OCI-M1 (cell line): ENCODE results near the gene PPOX.
A peak's percentile ranks its signal among the peaks of the same experiment; 100 is the strongest.

Source experiments
- DNase-seq: peaks from one replicate; lab custom pipeline; 2025; lab: John Stamatoyannopoulos, UW

PPOX gene

DNA sequence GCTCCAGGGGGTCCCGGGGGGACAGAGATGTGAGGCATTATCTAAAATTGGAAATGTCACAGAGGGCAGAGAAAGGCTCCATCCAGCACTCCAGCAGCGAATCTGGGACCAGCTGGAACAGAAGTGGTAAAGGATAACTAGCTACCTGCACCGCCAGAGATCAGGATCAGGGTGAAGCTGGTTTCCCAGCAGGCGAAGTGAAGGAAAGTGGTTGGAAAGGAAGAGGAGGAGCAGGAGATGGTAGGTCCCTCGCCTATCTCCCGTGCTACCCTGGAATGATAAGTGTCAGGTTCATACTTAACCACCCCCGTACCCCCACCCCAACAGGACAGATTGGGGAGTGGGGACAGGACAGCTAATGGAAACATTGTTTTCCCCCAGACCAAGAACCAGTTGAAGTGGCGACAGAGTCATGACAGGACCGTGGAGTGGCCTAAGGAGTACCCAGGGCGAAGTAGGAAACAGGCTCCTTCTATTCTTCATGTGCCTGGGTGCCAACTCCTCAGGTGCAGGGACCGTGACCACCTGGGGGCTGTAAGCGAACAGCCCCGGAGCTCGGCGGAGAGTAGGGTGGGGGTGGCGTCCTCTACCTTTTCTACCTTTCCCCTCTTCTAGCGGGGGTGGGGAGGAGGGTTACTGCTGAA lies 10.4 kb downstream of the PPOX start:
- DNase-seq, result peak; percentile 58

- peak; percentile 98 for DNase-seq
These were observed 11.1 kb downstream of the PPOX start, which contains the start of gene B4GALT3 for GRCh38 chr1:161177112-161177935. TSS of gene B4GALT3 (minus strand) at chr1:161177507. CDS start at chr1:161176060, 1,447 bp downstream.

DNA sequence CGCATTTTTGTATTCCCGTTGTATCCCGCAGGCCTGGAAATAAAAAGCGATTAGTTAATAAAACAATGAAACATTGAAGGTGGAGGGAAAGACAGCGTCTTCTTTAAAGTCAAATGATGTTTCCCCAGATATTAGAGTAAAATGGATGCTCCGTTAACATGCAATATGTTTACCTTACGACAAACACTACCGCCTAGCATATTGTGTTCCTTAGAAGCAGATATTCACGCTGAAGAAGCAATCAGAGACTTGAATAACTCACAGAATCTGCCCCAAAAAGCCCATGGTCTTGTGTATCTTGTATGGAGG lies 11.7 kb downstream of the PPOX start:
- DNase-seq, result no peak

DNA sequence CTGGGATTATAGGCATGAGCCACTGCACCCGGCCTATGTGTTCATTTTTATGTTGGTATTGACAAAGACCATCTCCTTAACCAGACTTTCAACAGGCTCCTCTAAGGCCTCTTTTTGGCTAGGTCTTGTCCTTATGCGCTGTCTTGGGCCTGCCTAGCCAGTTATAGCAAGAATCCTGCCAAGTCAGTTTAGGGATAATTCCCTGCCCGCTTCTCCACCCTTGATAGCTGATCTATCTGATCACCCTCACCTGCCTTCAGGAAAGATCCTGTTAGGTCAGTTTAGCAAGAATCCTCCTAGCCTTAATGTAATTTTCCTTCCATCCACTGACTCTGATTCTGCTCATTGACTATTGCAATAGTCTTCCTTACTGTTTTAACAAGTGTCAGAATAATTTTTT lies 13.5 kb downstream of the PPOX start:
- DNase-seq, result no peak

GRCh38 chr1:161180639-161181038 lies 14.4 kb downstream of the PPOX start:
- peak; percentile 78 for DNase-seq

- peak; percentile 20 for DNase-seq
These were observed 16.0 kb downstream of the PPOX start for GRCh38 chr1:161182214-161182613.

- peak; percentile 78 for DNase-seq
These were observed 19.1 kb downstream of the PPOX start for GRCh38 chr1:161185282-161185682.

DNA sequence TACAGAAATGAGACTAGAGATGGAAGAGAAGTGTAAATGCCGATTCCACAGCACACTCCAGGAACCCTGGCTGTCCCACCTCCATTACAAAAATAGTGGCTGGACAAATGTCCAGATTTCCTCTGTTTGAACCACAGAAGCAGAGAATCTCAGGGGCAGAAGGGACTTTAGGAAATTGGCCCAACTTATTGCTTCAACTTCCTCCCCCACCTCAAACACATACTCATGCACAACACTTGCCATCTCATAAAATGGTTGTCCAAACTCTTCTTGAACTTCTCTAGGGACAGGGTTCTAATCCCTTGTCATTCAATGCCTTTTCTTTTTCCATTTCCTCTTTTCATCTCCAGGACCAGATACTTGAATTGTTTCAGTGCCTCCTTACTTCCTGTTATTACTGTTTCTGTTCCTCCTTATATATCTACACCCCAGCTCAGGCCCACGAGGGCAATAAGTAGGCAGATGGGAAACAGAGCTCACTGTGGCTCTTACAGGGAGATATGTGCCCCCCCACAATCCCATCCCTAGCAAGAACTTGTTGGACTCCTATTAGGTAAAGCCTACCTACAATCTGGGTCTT lies 19.6 kb downstream of the PPOX start:
- peak; percentile 82 for DNase-seq

DNA sequence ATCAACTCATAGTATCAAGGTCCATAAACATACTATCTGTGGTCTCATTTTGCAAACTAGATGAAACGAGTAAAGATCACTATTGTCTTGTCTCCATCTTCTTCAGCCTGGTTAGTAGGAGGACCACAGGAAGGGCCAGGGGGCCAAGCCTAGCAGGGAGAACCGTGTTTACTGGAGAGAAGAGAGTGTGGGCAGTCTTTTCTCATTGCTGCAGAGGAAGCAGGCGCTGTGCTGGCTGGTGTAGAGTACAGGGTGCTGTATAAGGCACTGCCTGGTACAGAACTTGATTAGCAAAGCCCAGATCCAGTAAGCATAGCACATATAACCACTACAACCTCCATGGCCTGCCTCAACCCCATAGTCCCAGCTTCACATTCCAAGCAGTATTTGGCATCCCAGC lies 21.1 kb downstream of the PPOX start:
- DNase-seq, result no peak

- DNase-seq, result no peak
These were observed 22.2 kb downstream of the PPOX start for GRCh38 chr1:161188381-161188780.

- no peak for DNase-seq
These were observed 22.8 kb downstream of the PPOX start for GRCh38 chr1:161189036-161189435.

- no peak for DNase-seq
These were observed 24.8 kb downstream of the PPOX start for GRCh38 chr1:161190962-161191521.

DNA sequence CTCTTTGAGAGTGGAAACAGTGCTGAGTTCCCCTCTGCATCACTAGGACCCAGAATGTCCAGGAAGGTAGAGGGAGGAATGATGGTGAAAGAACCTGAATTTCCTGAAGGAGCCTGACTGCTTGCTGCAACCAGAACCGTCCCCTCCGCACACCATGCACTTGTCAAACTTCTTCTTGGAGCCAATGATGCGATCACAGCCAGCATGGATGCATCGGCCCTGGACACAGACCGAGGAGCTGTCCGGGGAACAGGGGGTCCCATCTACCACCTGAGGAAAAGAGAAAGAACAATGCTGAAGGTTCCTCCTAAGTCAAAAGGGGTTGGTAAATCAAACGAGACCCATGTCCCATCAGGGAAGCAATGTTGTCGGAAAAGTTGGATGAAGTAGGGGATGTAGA lies 25.7 kb downstream of the PPOX start:
- DNase-seq, result no peak

DNA sequence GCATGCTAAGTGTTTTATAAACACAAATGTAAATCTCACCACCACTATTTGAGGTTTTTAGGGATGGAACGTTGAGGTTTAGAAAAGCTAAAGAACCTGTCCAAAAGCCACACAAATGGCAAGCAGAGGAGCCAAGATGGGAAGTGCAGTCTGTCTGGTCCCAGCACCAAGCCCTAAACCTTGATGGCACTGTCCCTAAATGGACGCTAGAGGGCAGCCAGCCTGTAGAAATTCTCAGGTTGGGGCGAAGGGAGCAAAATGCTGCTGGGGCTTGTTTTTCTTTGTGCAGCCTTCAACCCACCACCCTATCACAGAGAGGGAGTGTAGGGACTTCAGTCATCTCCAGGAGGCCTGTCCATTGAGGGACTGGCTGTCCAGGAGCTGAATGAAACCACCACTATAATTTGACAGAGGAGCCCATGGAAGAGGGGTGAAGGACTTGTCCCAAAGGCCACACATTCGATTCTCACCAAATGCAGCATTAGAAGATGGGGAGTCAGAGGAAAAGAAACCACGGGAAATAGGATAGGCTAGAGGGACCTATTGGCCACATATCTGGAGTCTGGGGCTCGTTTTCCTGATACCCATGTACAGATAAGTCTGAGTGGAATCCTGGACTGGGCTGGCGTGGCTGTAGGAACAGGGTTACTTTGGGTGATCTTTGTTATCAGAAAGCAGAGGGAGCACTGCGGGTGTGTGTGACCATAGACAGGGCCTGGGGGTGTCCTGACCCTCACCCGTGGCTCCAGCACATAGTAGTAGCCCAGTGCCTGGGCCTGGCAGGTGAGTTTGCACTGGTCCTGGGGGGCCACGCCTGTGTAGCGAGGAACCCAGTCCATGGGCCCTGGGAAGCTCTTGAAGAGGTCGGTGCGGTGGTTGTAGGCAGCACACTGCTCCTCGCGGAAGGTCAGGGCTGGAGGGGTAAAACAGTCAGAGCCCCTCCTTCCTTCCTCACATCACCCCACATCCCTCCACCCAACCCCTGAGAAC lies 26.5 kb downstream of the PPOX start:
- DNase-seq, result peak; percentile 90

DNA sequence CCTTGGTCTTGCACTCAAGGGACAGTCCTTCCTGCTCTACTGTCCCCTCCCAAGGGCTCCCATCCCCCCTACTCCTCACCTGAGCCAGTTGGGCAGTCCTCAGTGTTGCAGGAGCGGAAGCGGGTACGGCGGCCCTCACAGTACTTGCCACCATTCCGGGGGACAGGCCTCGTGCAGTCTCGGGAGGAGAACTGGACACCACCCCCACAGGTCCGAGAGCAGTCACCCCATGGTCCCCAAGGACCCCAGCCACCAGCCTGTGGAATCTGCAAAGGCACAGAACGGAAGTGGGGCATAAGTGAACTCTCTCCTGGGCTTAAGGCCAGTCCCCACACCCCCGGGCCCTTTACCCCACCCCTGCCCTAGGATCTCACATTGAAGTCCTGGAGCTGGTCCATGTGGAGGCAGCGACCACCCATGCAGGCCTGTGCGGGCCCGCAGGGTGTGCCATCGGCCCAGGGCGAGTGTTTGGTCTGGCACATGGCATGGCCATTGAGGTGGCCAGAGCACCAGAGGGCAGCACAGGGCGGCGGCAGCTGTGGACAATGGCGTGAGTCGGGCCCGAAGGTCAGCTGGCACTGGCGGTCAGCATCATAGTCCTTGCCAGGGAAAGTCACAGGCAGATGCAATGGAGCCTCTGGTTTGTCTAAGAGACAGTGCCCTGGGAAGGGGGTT lies 27.5 kb downstream of the PPOX start:
- DNase-seq, result no peak

DNA sequence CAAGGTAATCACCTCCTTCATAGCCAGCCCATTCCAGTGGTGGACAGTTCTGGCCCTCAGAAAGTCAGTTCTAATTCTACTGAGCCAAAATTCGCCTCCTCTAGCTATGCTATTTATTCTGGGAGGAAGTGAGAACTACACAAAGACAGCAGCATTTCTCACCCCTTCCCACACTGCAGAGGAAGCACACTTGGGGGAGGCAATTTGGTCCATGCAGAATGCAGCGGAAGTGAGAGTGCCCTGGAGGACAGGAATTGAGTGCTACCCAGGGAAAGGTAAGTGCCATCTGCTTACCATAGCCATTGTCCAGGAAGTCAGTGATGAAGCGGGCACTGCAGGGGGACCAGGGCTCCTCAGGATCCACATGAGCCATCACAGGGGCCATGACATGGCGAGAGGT lies 28.9 kb downstream of the PPOX start:
- DNase-seq, result no peak

DNA sequence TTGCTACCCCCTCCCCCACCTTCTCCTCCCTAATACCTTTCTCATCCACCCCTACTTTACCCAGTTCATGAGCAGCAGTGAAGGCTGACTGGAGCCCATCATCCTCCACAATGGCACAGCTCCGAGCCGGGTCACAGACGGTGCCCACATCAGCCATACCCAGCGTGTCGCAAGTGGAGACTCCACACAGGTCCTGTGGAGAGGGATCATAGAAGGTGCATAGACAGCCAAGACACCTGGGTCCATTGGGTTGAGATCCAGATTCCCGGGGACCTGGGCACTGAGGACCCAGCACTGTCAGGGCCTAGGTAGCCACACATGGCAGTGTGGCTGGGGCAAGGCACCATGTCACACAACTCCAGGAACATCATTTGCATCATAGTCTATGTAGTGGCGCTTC lies 29.9 kb downstream of the PPOX start:
- DNase-seq, result no peak

GRCh38 chr1:161196521-161197451 lies 30.6 kb downstream of the PPOX start:
- no peak for DNase-seq

DNA sequence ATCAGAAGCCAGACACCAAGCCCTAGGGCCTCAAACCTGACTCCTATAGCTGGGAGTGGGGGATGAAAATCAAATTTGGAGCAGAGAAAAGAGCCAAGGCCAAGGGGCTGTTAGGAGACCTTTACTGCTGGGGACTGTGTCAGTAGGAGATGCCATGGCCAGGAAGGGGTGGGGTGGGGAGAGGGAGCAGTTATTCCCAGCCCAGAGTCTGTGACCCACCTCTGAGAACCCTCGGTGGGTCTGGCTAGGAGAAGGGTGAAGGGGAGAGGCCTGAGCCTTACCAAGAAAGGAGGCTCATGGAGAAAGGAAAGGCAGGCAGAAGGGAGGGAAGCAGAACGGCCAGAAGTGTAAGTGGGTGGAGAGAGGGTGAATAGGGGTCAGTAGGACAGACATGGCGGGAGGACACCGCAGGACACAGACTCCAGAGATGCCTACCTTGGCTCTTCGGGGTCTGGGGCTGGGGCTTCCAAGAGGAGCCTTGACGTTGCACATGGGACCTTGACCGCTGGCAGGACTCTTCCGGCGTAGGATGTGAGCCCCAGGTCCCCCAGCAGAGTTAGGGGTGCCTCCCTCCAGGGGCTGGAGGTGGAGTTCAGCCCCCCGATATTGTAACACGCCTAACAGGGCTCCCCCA lies 31.5 kb downstream of the PPOX start:
- DNase-seq, result no peak
